Spleen (tissue), 11 donors: ENCODE data around the gene TMCC1. TPM values are rescaled to one million over a fixed set of nuclear protein-coding genes. Genes with fewer than 3 reads are reported as not detected.

Experiments
- DNase-seq: peaks from one replicate; pipeline ENCODE4 v3.0.0-alpha.2; 2020
- H3K27ac ChIP-seq, 8 donors: fragments of 200-600 bp; sonication (generic) in 7 of 8; 1 replicate in 4 of 8; 2 replicates in 4 of 8; pipeline versions ENCODE4 v1.5.0 to v1.8.0; 2016 to 2021; ENCODE audit warnings: inconsistent platforms in 4 of 8, mild to moderate bottlenecking in 4 of 8, moderate library complexity in 1 of 8
- H3K27me3 ChIP-seq, 7 donors: fragments of 200-600 bp; sonication (generic) in 6 of 7; replicated peaks in 1 of 7; 1 replicate in 4 of 7; 2 replicates in 3 of 7; pipeline versions ENCODE4 v1.5.0 to v1.8.0; 2016 to 2021; ENCODE audit warnings: inconsistent platforms in 3 of 7, mild to moderate bottlenecking in 1 of 7
- H3K36me3 ChIP-seq, 6 donors: fragments of 200-600 bp; sonication (generic) in 5 of 6; 1 replicate in 4 of 6; 2 replicates in 2 of 6; pipeline versions ENCODE4 v1.5.0 to v1.8.0; 2016 to 2021; ENCODE audit warnings: inconsistent platforms in 2 of 6
- H3K4me1 ChIP-seq, 6 donors: fragments of 200-600 bp; sonication (generic) in 5 of 6; 1 replicate in 3 of 6; 2 replicates in 3 of 6; pipeline versions ENCODE4 v1.5.0 to v1.8.0; 2016 to 2021; ENCODE audit warnings: inconsistent platforms in 3 of 6
- H3K4me3 ChIP-seq, 8 donors: fragments of 200-600 bp; sonication (generic) in 7 of 8; 1 replicate in 4 of 8; 2 replicates in 4 of 8; pipeline versions ENCODE4 v1.5.0 to v1.8.0; 2016 to 2021; ENCODE audit warnings: inconsistent platforms in 4 of 8, mild to moderate bottlenecking in 4 of 8, moderate library complexity in 2 of 8
- H3K9me3 ChIP-seq, 8 donors: fragments of 200-600 bp; sonication (generic) in 7 of 8; 1 replicate in 4 of 8; 2 replicates in 4 of 8; pipeline versions ENCODE4 v1.5.0 to v1.8.0; 2016 to 2021; ENCODE audit warnings: inconsistent platforms in 4 of 8
- POLR2A ChIP-seq, 3 donors: fragments of 450-650 bp; IDR thresholded peaks; one replicate each; pipeline ENCODE4 v1.5.1; 2017; ENCODE audit warnings: antibody characterized with exemption in 3 of 3, mild to moderate bottlenecking in 1 of 3
- POLR2AphosphoS5 ChIP-seq, 3 donors: sonication (generic); formaldehyde crosslinking; IDR thresholded peaks; one replicate each; pipeline ENCODE4 v1.5.1; 2017; ENCODE audit warnings: antibody characterized with exemption in 3 of 3
- WGBS, 5 donors: extraction: QIAGEN DNeasy Blood & Tissue Kit in 3 of 5; methylation state at CpG; one replicate each; pipeline versions ENCODE4 v1.1.5 to v1.1.7; 2013 to 2018; 5-methylcytosine and 5-hydroxymethylcytosine counted together
- intact Hi-C: fragments of 100-400 bp; cut with DNase I; formaldehyde crosslinking; loops from one replicate; pipeline ENCODE4 v1.15.0; 2023; ENCODE audit warnings: low total_unique reads
- polyA plus RNA-seq, 3 donors: library from polyadenylated mRNA; stranded (reverse); fragments of 200-250 nt; gene quantifications; one replicate each; pipeline ENCODE4 v1.2.1, GENCODE V29; 2013
- total RNA-seq, 7 donors: library from RNA; depleted of rRNA in 3 of 7; stranded (reverse); fragments of >200 nt in 3 of 7; fragmentation: NEBNext Ultra II Directional in 4 of 7; extraction: Animal tissue kit (Norgen Biotek cat#: 25700) in 4 of 7; gene quantifications; one replicate each; pipeline versions ENCODE4 v1.1.0 to v1.2.1, GENCODE V29; 2016 to 2021
- TF ChIP-seq, protein P1 (sequence below), 11 experiments: fragments of 200-600 bp in 7 of 11; fragments of 450-650 bp in 4 of 11; sonication (generic) in 4 of 11; IDR thresholded peaks in 8 of 11; conservative IDR thresholded peaks in 3 of 11; 1 replicate in 7 of 11; 2 replicates in 4 of 11; pipeline versions ENCODE4 v1.4.0 to v1.8.0; 2016 to 2021; ENCODE audit warnings: antibody characterized with exemption in 11 of 11, inconsistent platforms in 4 of 11, mild to moderate bottlenecking in 1 of 11
- donor health status: healthy with polysubstance abuse.
- donor health status: DM: no; HTN: no; CAD: no; lungs with moderate emphysema.
- donor health status: DM: no; HTN: no; CAD: no.
- donor health status: Bipolar disorder and iron deficiency.
- donor health status: healthy.
- donor health status: DM: no; HTN: no; CAD: no.
- donor health status: DM: yes; HTN: yes; CAD: no.

The TMCC1 gene
- total and polyA plus RNA-seq, 10 donors = 4.5 to 45.5 (median 32.5) TPM

DNA sequence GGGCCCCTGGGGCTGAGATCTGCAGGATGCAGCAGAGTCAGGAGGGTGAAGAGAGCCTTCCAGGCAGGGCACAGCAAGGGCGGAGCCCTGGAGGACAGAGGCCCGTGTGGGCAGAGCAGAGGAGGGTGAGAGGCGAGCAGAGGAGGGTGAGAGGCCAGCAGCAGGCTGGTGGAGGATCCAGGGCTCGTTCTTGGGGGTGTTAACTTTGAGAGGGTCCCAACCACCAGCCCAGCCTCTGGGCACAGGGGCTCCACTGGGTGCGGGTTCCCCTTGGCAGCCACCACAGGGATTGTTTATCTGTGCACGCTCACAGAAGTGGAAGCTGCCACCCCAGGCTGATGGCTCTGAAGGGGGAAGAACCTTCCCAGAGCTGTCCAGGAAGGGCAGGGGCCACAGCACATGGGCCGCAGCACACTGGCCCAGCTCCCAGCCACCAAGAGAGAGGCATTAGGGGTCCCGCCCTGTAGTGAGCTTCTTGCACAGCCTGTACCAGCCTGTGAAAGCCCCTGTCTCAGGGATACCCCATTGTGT, 277.7 kb downstream of the TMCC1 start:
- TF ChIP-seq, protein P1, sequence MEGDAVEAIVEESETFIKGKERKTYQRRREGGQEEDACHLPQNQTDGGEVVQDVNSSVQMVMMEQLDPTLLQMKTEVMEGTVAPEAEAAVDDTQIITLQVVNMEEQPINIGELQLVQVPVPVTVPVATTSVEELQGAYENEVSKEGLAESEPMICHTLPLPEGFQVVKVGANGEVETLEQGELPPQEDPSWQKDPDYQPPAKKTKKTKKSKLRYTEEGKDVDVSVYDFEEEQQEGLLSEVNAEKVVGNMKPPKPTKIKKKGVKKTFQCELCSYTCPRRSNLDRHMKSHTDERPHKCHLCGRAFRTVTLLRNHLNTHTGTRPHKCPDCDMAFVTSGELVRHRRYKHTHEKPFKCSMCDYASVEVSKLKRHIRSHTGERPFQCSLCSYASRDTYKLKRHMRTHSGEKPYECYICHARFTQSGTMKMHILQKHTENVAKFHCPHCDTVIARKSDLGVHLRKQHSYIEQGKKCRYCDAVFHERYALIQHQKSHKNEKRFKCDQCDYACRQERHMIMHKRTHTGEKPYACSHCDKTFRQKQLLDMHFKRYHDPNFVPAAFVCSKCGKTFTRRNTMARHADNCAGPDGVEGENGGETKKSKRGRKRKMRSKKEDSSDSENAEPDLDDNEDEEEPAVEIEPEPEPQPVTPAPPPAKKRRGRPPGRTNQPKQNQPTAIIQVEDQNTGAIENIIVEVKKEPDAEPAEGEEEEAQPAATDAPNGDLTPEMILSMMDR (IDR thresholded peaks at IDR 0.05 in 8 of 11, conservative IDR thresholded peaks at IDR 0.05 in 3 of 11) = no peak
- peak in 2 of 3 donors; percentile 15 to 36 for TF ChIP-seq POLR2AphosphoS5 (IDR thresholded peaks at IDR 0.05)
- 45 to 68% (median 51%) methylated on average over 6 to 8 of the region's 8 CpGs for WGBS, 5 donors
- H3K36me3 ChIP-seq = no peaks in the 10 kb centered on the region
- intact Hi-C loops = no loop called here
- peak overlapping the region in 6 of 8 donors; percentile 51 to 69 (median 68) for H3K27ac ChIP-seq
- H3K9me3 ChIP-seq = no peaks in the 10 kb centered on the region
- peaks cover 38 to 91% (median 66%) of the 10 kb centered on the region in 6 donors for H3K4me1 ChIP-seq
- H3K4me3 ChIP-seq = no peak overlapping the region
- peaks cover 0 to 18% (median 0%) of the 10 kb centered on the region in 7 donors for H3K27me3 ChIP-seq
- DNase-seq = peak; percentile 72

DNA sequence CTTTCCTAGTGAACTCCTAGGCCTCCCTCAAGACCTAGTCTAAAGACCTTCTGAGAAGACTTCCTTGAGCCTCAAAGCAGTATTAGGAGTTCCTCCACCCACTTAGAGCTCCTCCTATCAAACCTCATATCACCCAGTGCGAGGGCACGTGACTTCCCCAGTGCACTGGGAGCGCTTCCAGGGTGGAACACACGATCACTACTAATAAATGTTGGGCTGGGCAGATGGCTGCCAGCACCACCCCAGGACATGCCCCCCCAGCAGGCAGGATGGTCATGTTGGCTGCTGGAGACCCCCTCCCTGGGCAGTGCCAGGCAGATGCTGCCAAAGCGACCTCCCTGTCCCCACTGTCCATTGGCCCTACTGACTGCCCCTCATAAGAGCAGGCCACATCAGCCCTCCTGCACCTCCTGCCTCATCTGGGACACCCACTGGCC, 278.6 kb downstream of the TMCC1 start:
- no peaks in the 10 kb centered on the region for H3K9me3 ChIP-seq
- peaks cover 38 to 89% (median 65%) of the 10 kb centered on the region in 6 donors for H3K4me1 ChIP-seq
- no peaks in the 10 kb centered on the region for H3K36me3 ChIP-seq
- peaks cover 0 to 18% (median 0%) of the 10 kb centered on the region in 7 donors for H3K27me3 ChIP-seq
- peak overlapping the region in 5 of 8 donors; percentile 38 to 69 (median 53) for H3K27ac ChIP-seq
- 34 to 65% (median 52%) methylated on average over 5 of the region's 5 CpGs for WGBS, 5 donors
- no peak overlapping the region for H3K4me3 ChIP-seq
- intact Hi-C loops = no loop called here
- peak in 2 of 3 donors; percentile 15 to 36 for TF ChIP-seq POLR2AphosphoS5 (IDR thresholded peaks at IDR 0.05)
- TF ChIP-seq, protein P1 (IDR thresholded peaks at IDR 0.05 in 8 of 11, conservative IDR thresholded peaks at IDR 0.05 in 3 of 11) = no peak
- DNase-seq = peak; percentile 76

DNA sequence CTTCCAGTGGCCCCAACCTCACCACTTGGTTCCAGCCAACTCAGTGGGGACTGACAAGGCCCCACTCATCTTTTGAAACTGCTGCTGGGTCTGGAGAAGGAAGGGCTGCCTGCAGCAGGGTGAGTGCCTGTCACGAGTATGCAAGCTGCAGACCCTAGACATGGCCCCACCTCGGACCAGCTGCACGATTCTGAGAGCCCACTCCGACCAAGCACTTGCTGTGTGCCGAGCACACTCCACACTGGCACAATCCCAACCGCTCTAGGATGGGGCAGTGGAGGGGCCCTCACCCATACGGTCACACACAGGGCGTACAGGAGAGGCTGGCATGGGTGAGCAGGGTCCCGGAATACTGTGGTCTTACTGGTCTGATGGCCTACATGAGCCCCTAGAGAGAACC, 279.1 kb downstream of the TMCC1 start:
- Histone ChIP-seq H3K4me3 (no peak overlapping the region), H3K27me3 (peaks cover 0 to 16% (median 0%) of the 10 kb centered on the region in 7 donors), H3K36me3 (no peaks in the 10 kb centered on the region), H3K27ac (peak overlapping the region in 5 of 8 donors; percentile 38 to 69 (median 53)), H3K4me1 (peaks cover 36 to 89% (median 61%) of the 10 kb centered on the region in 6 donors), H3K9me3 (no peaks in the 10 kb centered on the region)
- TF ChIP-seq POLR2A (IDR thresholded peaks at IDR 0.05) (no peak), POLR2AphosphoS5 (IDR thresholded peaks at IDR 0.05) (no peak)
- TF ChIP-seq, protein P1 (IDR thresholded peaks at IDR 0.05 in 8 of 11, conservative IDR thresholded peaks at IDR 0.05 in 3 of 11) = no peak
- intact Hi-C loops = no loop called here
- WGBS, 5 donors = 87 to 97% (median 92%) methylated on average over 7 to 9 of the region's 9 CpGs
- DNase-seq = no peak

DNA sequence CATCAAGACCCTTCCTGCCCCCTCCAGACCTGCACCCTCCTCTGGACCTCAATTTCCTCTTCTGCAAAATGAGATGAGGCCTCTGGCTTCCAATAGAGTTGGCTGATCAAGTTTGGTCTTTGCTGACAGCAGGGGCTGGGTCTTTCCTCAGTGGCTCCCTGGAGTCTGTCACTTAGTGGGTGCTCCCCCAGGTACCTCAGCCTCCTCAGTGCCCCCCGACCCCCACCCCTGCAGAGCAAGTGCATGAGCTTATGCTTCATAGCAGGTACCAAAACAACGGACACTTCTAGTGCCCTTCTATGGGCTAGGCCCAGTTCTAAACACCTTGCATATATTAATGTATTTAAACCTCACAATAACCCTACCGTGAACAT, 280.2 kb downstream of the TMCC1 start:
- intact Hi-C loops = no loop called here
- TF ChIP-seq, protein P1 (IDR thresholded peaks at IDR 0.05 in 8 of 11, conservative IDR thresholded peaks at IDR 0.05 in 3 of 11) = no peak
- TF ChIP-seq POLR2A (IDR thresholded peaks at IDR 0.05) (no peak), POLR2AphosphoS5 (IDR thresholded peaks at IDR 0.05) (no peak)
- DNase-seq = no peak

More for the DNA sequence above, 280.2 kb downstream of the TMCC1 start:
- no peak overlapping the region for H3K4me3 ChIP-seq
- H3K36me3 ChIP-seq = no peaks in the 10 kb centered on the region
- 79 to 88% (median 84%) methylated on average over 3 of the region's 3 CpGs for WGBS, 5 donors
- no peak overlapping the region for H3K27ac ChIP-seq
- H3K9me3 ChIP-seq = no peaks in the 10 kb centered on the region
- H3K4me1 ChIP-seq = peaks cover 31 to 89% (median 60%) of the 10 kb centered on the region in 6 donors
- H3K27me3 ChIP-seq = peaks cover 0 to 16% (median 0%) of the 10 kb centered on the region in 7 donors
